K562 (cell line): ENCODE data around the gene VPS33A. TPM values are rescaled to one million over a fixed set of nuclear protein-coding genes. Genes with fewer than 3 reads are reported as not detected.

Source experiments
- ARHGAP35 ChIP-seq: fragments of 450-650 bp; IDR thresholded peaks from 2 replicates; pipeline ENCODE4 v1.6.1; 2018; ENCODE audit not compliant: partially characterized antibody
- ARID1B ChIP-seq: fragments of 450-650 bp; IDR thresholded peaks from 2 replicates; pipeline ENCODE4 v1.6.1; 2016; ENCODE audit warnings: antibody characterized with exemption, mild to moderate bottlenecking, inconsistent platforms
- DDX20 ChIP-seq: fragments of 450-650 bp; IDR thresholded peaks from 2 replicates; pipeline ENCODE4 v1.6.1; 2016; ENCODE audit warnings: missing genetic modification characterization, low read depth, mild to moderate bottlenecking, missing compliant biosample characterization, moderate library complexity
- EP300 ChIP-seq: IDR thresholded peaks from 2 replicates; pipeline ENCODE4 v1.6.1; 2012; ENCODE audit warnings: low read length, improper control_type of control experiment
- ETS1 ChIP-seq: conservative IDR thresholded peaks from 2 replicates; pipeline ENCODE4 v1.6.1; 2011; ENCODE audit warnings: low read depth, mild to moderate bottlenecking, low read length; ENCODE audit not compliant: control insufficient read depth
- ETV6 ChIP-seq, 3 experiments: fragments of 150-350 bp in 1 of 3; sonication (generic) in 1 of 3; formaldehyde crosslinking in 1 of 3; IDR thresholded peaks; 2 replicates each; pipeline versions ENCODE4 v1.6.1 to v1.8.0; 2014 to 2022; ENCODE audit warnings: borderline replicate concordance in 2 of 3, low read depth in 2 of 3, antibody characterized with exemption in 1 of 3, low read length in 1 of 3, mild to moderate bottlenecking in 1 of 3, missing genetic modification reagents in 1 of 3
- GABPA ChIP-seq: fragments of 200-800 bp; sonication (Bioruptor generic); conservative IDR thresholded peaks from 2 replicates; pipeline ENCODE4 v1.6.1; 2016; ENCODE audit warnings: low read depth, missing genetic modification characterization, missing compliant biosample characterization
- HMG20A ChIP-seq: fragments of 450-650 bp; formaldehyde crosslinking; conservative IDR thresholded peaks from 2 replicates; pipeline ENCODE4 v1.4.0; 2020; ENCODE audit warnings: mild to moderate bottlenecking, mixed read lengths
- KAT2B ChIP-seq: IDR thresholded peaks from one replicate; pipeline ENCODE4 v1.6.1; 2012; ENCODE audit warnings: low read depth, mild to moderate bottlenecking, control low read depth, inconsistent platforms, low read length, moderate library complexity
- NR2C1 ChIP-seq, 2 experiments: fragments of 450-650 bp; IDR thresholded peaks; 2 replicates each; pipeline ENCODE4 v1.6.1; 2017; ENCODE audit warnings: mild to moderate bottlenecking in 2 of 2, antibody characterized with exemption in 1 of 2, inconsistent platforms in 1 of 2, missing compliant biosample characterization in 1 of 2, missing genetic modification characterization in 1 of 2
- TAF7 ChIP-seq: fragments of 450-650 bp; IDR thresholded peaks from 2 replicates; pipeline ENCODE4 v1.6.1; 2016; ENCODE audit warnings: missing genetic modification characterization, missing compliant biosample characterization
- TRIM24 ChIP-seq, 2 experiments: fragments of 450-650 bp; IDR thresholded peaks; 2 replicates each; pipeline ENCODE4 v1.6.1; 2016
- polyA plus RNA-seq, 8 experiments: library from polyadenylated mRNA; depleted of rRNA in 4 of 8; stranded (reverse) in 5 of 8; unstranded in 3 of 8; fragments of >200 nt; fragmentation: Nextera tagmentation in 2 of 8; fragmentation: Illumina TruSeq in 1 of 8; extraction: Ambion mirVana in 2 of 8; extraction: Trizol in 1 of 8; gene quantifications; 2 replicates each; pipeline versions ENCODE4 v1.2.1 to v1.2.3, GENCODE V29; 2011 to 2014; ENCODE audit warnings: inconsistent platforms in 1 of 8, missing spikeins in 1 of 8
- total RNA-seq, 7 experiments: library from RNA; depleted of rRNA in 6 of 7; stranded (reverse); fragments of >200 nt in 6 of 7; fragmentation: Illumina TruSeq in 2 of 7; extraction: Trizol in 2 of 7; gene quantifications; 2 replicates each; pipeline versions ENCODE4 v1.2.1 to v1.2.3, GENCODE V29; 2011 to 2021; ENCODE audit warnings: low replicate concordance in 1 of 7
- TF ChIP-seq, protein P1 (sequence below): fragments of 250-450 bp; sonication (Bioruptor Pico); IDR thresholded peaks from 2 replicates; pipeline ENCODE4 v1.4.0; 2020
- TF ChIP-seq, protein P2 (sequence below): fragments of 250-450 bp; sonication (Bioruptor Pico); IDR thresholded peaks from 2 replicates; pipeline ENCODE4 v1.5.0; 2021
- TF ChIP-seq, protein P3 (sequence below): IDR thresholded peaks from 2 replicates; pipeline ENCODE4 v1.6.1; 2016; ENCODE audit warnings: missing genetic modification characterization, missing compliant biosample characterization
- TF ChIP-seq, protein P4 (sequence below): IDR thresholded peaks from 3 replicates; pipeline ENCODE4 v1.6.1; 2011; ENCODE audit warnings: borderline replicate concordance, mild to moderate bottlenecking, moderate library complexity; ENCODE audit not compliant: insufficient read length; ENCODE audit errors: extremely low read depth

The VPS33A gene
- total and polyA plus RNA-seq, 9 of the 15 experiments (the other 6 are each of a cell fraction or from before 2014, with no cell fraction given), result 10.6 to 34.3 (median 25.3) TPM

DNA sequence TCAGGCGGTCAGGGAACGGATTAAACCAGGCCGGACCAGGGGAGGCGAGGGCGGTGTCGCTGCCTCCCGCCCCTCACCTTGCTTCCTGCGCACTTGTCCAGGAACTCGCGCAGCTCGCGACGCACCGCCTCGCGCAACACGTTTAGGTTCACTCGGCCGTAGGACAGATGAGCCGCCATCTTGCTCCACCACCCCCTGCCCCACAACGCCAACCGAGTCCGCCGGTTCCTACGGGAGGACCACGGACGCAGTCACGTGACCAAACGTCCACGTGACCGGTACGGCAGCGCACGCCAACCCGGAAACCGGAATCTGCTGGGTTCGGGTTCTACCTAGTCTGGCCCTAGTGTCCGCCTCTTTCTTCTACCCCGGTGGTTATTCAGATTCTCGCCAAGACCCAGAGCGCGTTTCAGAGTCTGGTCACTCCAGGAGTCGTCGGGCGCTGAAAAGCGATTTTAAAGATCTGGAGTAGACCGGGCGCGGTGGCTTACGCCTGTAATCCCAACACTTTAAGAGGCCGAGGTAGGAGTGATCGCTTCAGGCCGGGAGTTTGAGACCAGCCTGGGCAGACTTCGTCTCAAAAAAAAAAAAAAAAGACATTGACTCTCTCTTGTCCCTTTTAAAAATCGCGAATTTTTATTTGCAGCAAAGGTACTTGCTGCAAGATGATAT, at the start of gene VPS33A (continued):
- TF ChIP-seq, protein P1, sequence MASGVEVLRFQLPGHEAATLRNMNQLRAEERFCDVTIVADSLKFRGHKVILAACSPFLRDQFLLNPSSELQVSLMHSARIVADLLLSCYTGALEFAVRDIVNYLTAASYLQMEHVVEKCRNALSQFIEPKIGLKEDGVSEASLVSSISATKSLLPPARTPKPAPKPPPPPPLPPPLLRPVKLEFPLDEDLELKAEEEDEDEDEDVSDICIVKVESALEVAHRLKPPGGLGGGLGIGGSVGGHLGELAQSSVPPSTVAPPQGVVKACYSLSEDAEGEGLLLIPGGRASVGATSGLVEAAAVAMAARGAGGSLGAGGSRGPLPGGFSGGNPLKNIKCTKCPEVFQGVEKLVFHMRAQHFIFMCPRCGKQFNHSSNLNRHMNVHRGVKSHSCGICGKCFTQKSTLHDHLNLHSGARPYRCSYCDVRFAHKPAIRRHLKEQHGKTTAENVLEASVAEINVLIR (CRISPR knock-in tag), result peak; percentile 63
- TF ChIP-seq, protein P2, sequence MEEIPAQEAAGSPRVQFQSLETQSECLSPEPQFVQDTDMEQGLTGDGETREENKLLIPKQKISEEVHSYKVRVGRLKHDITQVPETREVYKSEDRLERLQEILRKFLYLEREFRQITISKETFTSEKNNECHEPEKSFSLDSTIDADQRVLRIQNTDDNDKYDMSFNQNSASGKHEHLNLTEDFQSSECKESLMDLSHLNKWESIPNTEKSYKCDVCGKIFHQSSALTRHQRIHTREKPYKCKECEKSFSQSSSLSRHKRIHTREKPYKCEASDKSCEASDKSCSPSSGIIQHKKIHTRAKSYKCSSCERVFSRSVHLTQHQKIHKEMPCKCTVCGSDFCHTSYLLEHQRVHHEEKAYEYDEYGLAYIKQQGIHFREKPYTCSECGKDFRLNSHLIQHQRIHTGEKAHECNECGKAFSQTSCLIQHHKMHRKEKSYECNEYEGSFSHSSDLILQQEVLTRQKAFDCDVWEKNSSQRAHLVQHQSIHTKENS (CRISPR knock-in tag), result no peak
- TF ChIP-seq KAT2B (no peak), DDX20 (tag) (no peak), TAF7 (tag) (peak; percentile 59; the same call in 1 of the 2 replicates), TRIM24 (IDR thresholded peaks at IDR 0.05) (peak in 1 of 2 experiments; percentile 63; a peak in 1 of 4 replicates), NR2C1 (IDR thresholded peaks at IDR 0.05) (peak; percentile 73), NR2C1 (tag; IDR thresholded peaks at IDR 0.05) (peak; percentile 69), ARID1B (peak; percentile 41; the same call in 1 of the 2 replicates), EP300 (peak; percentile 46), HMG20A (CRISPR knock-in tag) (no peak), ETS1 (peak; percentile 98), GABPA (peak; percentile 88), ETV6 (IDR thresholded peaks at IDR 0.05; ENCODE audit: borderline replicate concordance in 1 of 2, low read depth in 2 of 2, low read length in 1 of 2) (no peak; a peak in 1 of 4 replicates), ETV6 (CRISPR knock-in tag; IDR thresholded peaks at IDR 0.05; ENCODE audit: borderline replicate concordance) (no peak), ARHGAP35 (no peak)
- TF ChIP-seq, protein P3, sequence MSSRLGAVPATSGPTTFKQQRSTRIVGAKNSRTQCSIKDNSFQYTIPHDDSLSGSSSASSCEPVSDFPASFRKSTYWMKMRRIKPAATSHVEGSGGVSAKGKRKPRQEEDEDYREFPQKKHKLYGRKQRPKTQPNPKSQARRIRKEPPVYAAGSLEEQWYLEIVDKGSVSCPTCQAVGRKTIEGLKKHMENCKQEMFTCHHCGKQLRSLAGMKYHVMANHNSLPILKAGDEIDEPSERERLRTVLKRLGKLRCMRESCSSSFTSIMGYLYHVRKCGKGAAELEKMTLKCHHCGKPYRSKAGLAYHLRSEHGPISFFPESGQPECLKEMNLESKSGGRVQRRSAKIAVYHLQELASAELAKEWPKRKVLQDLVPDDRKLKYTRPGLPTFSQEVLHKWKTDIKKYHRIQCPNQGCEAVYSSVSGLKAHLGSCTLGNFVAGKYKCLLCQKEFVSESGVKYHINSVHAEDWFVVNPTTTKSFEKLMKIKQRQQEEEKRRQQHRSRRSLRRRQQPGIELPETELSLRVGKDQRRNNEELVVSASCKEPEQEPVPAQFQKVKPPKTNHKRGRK (tag), result no peak
- TF ChIP-seq, protein P4, sequence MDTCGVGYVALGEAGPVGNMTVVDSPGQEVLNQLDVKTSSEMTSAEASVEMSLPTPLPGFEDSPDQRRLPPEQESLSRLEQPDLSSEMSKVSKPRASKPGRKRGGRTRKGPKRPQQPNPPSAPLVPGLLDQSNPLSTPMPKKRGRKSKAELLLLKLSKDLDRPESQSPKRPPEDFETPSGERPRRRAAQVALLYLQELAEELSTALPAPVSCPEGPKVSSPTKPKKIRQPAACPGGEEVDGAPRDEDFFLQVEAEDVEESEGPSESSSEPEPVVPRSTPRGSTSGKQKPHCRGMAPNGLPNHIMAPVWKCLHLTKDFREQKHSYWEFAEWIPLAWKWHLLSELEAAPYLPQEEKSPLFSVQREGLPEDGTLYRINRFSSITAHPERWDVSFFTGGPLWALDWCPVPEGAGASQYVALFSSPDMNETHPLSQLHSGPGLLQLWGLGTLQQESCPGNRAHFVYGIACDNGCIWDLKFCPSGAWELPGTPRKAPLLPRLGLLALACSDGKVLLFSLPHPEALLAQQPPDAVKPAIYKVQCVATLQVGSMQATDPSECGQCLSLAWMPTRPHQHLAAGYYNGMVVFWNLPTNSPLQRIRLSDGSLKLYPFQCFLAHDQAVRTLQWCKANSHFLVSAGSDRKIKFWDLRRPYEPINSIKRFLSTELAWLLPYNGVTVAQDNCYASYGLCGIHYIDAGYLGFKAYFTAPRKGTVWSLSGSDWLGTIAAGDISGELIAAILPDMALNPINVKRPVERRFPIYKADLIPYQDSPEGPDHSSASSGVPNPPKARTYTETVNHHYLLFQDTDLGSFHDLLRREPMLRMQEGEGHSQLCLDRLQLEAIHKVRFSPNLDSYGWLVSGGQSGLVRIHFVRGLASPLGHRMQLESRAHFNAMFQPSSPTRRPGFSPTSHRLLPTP, result no peak
